Astrocyte of the spinal cord (primary cell): ENCODE results near the gene TMEM191C.
"Not testable (repeated sequence)": the region's sequence is repeated elsewhere in the genome, so short reads cannot be mapped to it uniquely, and the experiment has no call there.

Experiments used
- DNase-seq: peaks from one replicate; pipeline ENCODE4 v3.0.0; 2011; ENCODE audit warnings: low read depth, low spot score
- H3K4me3 ChIP-seq: 2 replicates; pipeline ENCODE4 v1.5.1; 2011; ENCODE audit warnings: low read depth, mild to moderate bottlenecking, low read length, moderate library complexity
- in situ Hi-C: cut with HindIII; loops from 2 replicates; pipeline ENCODE4 v1.10.0; 2017; ENCODE audit warnings: low sequenced_read_pairs

TMEM191C gene

GRCh38 chr22:21473664-21474063 is 6.5 kb downstream of the TMEM191C start:
- H3K4me3 ChIP-seq, in situ Hi-C loops, DNase-seq: not testable (repeated sequence)

- DNase-seq, in situ Hi-C loops: not testable (repeated sequence)
Measured at GRCh38 chr22:21484039-21484438, 16.9 kb downstream of the TMEM191C start.

GRCh38 chr22:21487723-21488122 is 20.5 kb downstream of the TMEM191C start:
- H3K4me3 ChIP-seq, in situ Hi-C loops, DNase-seq: not testable (repeated sequence)

More at GRCh38 chr22:21484039-21484438, 16.9 kb downstream of the TMEM191C start:
- not testable (repeated sequence) for H3K4me3 ChIP-seq

DNA sequence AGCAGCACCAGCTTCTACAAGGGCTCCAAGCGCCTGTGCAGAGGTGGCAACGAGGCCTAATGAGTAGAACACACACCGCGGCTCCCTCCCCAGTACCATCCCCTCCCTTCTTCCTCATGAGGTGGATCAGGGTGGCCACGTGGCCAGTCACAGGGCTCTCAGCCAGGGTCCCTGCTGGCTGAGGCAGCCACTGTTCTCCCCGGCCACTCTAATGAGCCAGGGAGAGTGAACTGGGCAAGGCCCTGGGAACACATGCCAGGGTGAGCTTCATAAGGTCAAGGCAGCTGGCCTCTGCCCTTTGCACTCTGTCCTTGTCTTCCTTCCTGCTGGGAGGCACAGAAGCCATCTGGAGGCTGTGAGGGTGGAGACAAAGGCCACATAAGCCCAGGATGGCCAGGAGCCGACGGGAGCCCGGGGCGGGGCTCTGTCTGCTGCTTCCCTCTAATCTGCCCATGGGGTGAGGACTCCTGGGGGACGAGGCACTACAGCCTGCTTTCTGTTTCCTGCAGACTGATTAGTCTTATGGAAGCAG is 22.0 kb downstream of the TMEM191C start:
- H3K4me3 ChIP-seq, in situ Hi-C loops, DNase-seq: not testable (repeated sequence)

DNA sequence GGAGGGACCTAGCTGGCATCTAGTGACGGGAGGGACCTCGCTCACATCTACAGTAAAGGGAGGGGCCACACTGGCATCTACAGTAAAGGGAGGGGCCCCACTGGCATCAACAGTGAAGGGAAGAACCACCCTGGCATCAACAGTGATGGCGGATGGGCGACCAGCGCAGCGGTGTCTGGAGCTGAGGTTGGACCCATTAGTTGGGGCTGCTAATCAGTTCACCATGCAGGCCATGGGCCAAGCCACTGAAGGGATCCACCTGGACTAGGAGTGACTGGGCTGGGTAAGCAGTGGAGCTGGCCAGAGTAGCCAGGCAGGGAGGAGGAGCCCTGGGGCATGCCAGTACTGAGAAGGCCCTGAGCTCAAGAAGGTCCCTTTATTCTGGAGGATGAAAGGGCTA is 23.4 kb downstream of the TMEM191C start:
- in situ Hi-C loops, H3K4me3 ChIP-seq, DNase-seq: not testable (repeated sequence)

GRCh38 chr22:21492271-21492670 is 25.1 kb downstream of the TMEM191C start:
- in situ Hi-C loops, H3K4me3 ChIP-seq, DNase-seq: not testable (repeated sequence)

DNA sequence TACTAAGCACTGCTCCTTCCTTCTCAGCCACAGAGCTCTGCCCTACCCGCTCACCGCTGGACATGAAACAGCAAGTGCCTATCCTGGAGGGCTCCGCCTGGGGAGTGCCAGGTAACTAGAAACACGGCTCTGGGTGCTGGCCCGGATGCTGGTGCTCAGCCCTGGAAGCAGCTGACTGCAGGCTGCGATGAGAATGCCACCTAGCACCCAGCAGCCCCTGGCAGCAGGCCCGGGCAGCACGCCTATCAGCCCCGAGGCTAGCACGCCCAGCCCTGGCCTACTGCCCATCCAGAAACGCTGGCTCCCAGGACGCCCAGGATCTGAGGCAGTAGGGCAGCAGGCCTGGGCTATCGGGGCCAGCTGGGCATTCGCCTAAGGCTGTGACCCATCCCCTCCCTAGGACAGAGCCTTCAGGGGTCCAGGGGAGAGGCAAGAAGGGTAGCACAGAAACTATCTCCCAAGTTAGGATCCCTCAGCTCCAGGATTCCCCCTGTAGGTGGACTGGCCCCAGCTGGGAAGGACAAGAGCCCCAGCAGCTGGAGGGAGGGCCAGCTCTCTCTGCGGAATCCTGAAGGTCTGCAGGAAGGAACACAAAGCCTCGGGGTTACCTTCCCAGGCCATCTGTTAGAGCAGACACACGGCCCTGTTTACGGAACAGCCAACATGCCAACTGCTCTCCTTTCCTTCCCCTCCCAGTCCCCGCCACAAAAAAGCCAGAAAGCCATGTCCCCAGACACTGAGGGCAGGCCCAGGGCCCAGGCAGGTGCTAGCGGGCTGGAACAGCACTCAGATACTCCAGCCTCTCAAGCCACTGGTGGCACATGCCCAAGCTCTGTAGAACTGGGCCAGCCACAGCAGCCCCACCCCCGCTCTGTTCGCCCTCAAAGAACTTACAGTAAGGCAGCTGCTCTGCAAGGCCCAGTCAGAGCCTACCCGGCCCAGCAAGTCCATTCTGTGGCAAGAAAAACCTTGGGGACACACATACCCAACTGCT is 26.9 kb downstream of the TMEM191C start:
- H3K4me3 ChIP-seq, in situ Hi-C loops, DNase-seq: not testable (repeated sequence)

DNA sequence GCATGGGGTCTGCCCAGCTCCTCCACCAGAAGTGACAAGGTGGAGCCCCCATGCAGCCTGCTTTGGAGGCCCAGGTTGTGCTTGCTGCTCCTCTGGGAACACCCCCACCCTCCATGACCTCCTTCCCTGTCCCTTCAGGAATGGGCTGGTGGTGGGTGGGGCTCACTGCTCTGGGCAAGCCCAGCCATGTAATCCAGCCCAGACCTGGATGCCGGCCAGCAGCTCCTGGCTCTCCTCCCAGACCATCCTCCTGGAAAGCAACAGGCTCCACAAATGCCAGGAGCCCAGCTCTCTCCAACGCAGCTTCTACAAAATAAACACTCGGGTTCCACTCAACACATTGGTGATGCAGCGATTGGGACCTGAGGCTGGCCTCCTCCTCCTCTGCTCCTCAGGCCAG is 30.8 kb downstream of the TMEM191C start:
- in situ Hi-C loops, DNase-seq, H3K4me3 ChIP-seq: not testable (repeated sequence)

DNA sequence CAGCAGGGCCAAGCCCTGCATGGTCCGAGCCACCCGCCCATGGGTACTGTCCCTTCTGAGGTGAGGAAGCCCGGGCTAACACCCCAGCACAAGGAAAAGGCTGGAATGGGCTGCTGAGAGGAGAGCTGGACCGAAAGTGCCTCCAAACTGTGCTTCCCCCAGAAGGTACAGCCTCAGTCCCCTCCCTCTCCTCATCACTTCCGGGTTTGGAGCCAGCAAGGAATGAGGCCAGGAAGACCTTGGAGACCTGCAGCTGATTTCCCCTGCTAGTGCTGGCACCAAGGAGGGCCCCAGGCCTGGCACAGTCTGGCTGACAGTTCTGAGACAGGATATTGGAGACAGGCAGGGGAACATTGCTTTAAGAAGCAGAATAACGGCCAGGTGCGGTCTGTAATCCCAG is 31.3 kb downstream of the TMEM191C start:
- in situ Hi-C loops, H3K4me3 ChIP-seq, DNase-seq: not testable (repeated sequence)

DNA sequence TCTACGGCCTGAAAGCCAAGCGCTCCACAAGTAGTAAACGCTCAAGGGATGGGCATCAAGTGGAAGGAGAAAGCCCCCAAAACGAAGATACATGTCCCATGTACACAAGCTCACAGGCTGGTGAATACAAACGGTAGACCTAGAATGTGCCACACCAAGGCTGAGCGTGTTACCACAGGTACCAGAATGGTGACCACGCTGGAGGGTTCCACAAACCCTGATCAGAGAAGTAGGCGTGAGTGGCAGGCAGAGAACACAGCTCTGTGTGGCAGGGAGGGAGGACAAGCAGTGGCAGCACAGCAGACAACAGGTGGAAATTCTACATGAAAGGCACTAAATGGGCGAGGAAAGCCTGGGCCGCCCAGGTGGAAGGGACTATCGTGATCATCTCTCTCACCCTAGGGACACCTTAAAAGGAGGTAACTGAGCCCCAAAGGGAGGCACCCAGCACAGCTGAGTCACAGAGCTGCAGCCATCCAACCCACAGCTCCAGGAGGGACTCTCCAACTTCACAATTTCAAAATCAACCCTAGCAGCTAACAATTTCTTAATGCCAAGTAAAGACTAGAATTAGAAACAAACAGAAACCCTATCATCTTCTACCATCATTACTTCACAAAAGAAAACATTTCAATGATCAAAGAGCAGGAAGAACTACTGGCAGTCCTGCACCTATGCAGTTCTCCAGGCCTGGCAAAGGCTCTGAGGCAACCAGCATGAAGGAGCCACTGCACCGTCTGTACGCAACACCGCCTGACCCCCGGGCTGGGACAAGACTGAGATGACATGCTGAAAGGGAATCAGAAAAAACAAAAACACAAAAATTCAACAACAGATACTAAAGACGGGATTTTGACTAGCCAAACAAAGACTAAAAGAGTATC is 32.7 kb downstream of the TMEM191C start:
- DNase-seq, in situ Hi-C loops, H3K4me3 ChIP-seq: not testable (repeated sequence)

DNA sequence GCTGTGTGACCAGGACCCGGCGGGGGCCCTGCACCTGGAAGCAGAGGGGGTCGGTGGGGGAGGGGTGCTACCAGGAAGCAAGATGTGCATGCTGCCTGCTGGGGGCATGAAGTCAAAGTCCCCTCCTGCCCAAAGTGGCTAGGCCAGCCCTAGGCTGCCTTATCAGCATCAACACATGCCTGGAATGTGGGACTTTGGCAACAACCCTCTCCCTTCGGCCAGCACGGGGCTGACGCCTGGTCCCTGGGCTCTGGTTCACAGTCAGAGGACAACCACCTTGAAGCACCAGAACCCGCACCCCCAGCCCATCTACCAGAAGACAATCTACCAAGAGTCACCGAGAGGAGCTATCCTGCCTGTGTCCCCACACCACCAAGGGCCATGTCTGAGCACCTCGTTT is 43.2 kb downstream of the TMEM191C start:
- DNase-seq, H3K4me3 ChIP-seq, in situ Hi-C loops: not testable (repeated sequence)

DNA sequence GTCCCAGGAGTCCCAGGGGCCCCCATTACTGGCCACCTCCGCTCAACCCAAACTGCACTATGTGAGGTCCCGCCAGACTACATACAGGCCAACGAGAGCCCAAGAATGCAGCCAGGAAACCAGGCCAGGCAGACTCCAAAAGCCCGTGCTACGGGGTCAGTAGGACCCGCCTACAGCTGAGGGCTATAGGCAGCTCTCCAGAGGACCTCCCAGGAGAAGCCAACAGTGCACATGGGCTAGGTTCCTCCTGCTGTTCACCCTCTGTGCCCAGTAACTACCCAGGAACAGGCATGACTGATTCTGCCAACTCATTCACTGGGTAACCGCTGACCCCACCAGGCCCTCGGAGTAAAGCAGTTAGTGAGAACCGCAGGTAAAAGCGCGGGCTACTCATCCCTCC is 44.8 kb downstream of the TMEM191C start:
- DNase-seq, in situ Hi-C loops, H3K4me3 ChIP-seq: not testable (repeated sequence)

DNA sequence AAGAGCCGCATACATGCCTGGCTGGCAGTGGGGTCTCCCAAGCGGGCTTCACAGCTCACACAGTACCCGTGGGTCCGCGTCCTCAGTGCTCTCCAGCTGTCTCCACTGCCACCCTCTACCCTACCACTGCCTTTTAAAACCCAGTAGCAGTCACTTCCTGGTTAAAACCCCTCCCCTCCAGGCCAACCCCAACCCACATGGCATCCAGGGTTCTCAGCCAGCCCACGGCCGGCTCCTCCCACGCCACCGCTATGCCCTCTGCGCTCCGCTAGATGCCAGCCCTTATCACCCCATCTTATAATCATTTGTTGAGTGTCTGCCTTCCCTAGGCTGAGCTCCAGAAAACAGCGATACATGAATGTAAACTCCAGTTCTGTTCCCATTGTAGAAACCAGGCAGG is 46.9 kb downstream of the TMEM191C start:
- DNase-seq, H3K4me3 ChIP-seq, in situ Hi-C loops: not testable (repeated sequence)

DNA sequence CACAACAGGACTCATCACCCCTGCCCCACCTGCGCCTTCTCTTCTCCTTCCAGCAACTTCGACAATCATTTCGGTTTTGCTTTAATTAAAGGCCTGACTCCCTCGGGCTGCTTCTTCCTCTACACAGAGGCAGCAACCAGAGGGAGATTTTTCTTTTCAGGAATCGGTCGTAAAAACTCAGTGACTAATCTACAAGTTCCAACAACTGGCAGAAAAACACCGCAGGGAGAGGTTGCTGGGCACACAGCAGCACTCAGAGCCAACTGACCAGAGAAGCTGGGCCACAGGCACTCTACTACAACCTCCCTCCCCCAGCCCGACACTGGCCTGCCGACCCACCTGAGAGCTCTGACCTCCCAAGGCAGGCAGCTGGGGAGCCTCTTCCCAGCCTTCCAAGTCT is 48.0 kb downstream of the TMEM191C start:
- H3K4me3 ChIP-seq, in situ Hi-C loops, DNase-seq: not testable (repeated sequence)

DNA sequence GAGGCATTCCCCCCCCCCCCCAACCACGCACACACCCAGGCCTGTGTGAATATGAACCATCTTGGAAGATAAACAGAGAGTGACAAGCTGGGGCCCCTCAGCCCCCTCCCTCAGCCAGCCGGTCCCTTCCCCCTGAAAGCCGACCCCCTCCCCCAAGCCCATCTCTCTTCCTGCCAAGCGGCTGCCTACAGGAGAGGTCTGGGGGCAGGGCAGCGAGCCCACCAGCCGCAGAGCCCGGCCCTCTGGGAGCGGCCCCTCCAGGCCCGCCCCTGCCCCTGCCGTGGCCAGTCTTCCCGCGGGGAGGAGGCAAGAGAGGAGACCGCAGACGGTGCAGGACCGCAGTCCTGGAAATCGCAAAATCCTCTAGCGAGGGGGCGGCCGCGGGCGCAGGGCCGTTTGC is 49.3 kb downstream of the TMEM191C start:
- DNase-seq, in situ Hi-C loops, H3K4me3 ChIP-seq: not testable (repeated sequence)

- DNase-seq, in situ Hi-C loops, H3K4me3 ChIP-seq: not testable (repeated sequence)
Measured at GRCh38 chr22:21516970-21517764, 50.0 kb downstream of the TMEM191C start.
